ENCODE results near the gene FAM151B. TPM values are rescaled to one million over a fixed set of nuclear protein-coding genes. Genes with fewer than 3 reads are reported as not detected.

FAM151B gene
- total and polyA plus RNA-seq, 2 of the 13 experiments (the other 11 are each of a cell fraction or from before 2014, with no cell fraction given), result 0.61 to 1.0 TPM

GRCh38 chr5:80487829-80488721, at the start of gene FAM151B (continued):
- peak; percentile 95; the same call in 2 of the 3 replicates for TF ChIP-seq MXI1 (IDR thresholded peaks at IDR 0.05; ENCODE audit: borderline replicate concordance, low read depth, low read length)
- peak; percentile 82 for TF ChIP-seq NFKB2 (CRISPR knock-in tag; IDR thresholded peaks at IDR 0.05; ENCODE audit: borderline replicate concordance)
- TF ChIP-seq ZKSCAN5 (CRISPR knock-in tag; IDR thresholded peaks at IDR 0.05), result no peak
- 0 out of 2 replicates have a peak, but pooled peaks have one; percentile 65 for TF ChIP-seq KLF6 (CRISPR knock-in tag; IDR thresholded peaks at IDR 0.05)
- no peak for TF ChIP-seq ZNF280B (CRISPR knock-in tag; IDR thresholded peaks at IDR 0.05; ENCODE audit: borderline replicate concordance)
- TF ChIP-seq NFKBIZ (CRISPR knock-in tag; IDR thresholded peaks at IDR 0.05), result no peak
- TF ChIP-seq RELA (CRISPR knock-in tag; IDR thresholded peaks at IDR 0.05), result 0 out of 2 replicates have a peak, but pooled peaks have one; percentile 29
- TF ChIP-seq SRSF9 (IDR thresholded peaks at IDR 0.05; ENCODE audit: borderline replicate concordance, insufficient read depth, low read depth, low read length, poor library complexity, severe bottlenecking), result no peak
- no peak for TF ChIP-seq RCOR2 (CRISPR knock-in tag; IDR thresholded peaks at IDR 0.05)

DNA sequence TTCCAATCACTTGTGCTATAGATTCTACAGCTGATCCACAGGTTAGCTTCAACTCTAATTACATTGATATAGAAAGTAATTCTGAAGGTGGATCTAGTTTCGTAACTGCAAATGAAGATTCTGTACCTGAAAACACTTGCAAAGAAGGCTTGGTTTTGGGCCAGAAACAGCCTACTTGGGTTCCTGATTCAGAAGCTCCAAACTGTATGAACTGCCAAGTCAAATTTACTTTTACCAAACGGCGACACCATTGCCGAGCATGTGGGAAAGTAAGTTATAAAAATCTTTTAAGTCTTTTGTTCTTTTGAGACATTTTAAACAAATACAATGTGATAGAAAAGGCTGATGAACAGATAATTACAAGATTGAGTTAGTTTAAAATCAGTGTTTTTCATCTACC, 49.2 kb upstream of the FAM151B start:
- peaks cover 2 to 42% of the 10 kb centered on the region in 2 experiments; a peak in 4 of 5 replicates for H3K36me3 ChIP-seq (replicated peaks in 1 of 2; ENCODE audit: control insufficient read depth in 1 of 2, insufficient read depth in 2 of 2, low read length in 2 of 2)
- ATAC-seq (no peak), DNase-seq (ENCODE audit: low spot score) (no peak), FAIRE-seq (no peak)
- in situ Hi-C loops (cut with HindIII; ENCODE audit: extremely low pct_ligation_motif_present, low pct_unique_long_range_greater_than_20kb) (no loop called here), intact Hi-C loops (cut with micrococcal nuclease; ENCODE audit: unreplicated experiment) (no loop called here)
- H3K4me3 ChIP-seq (replicated peaks in 1 of 3; ENCODE audit: insufficient read depth in 1 of 3, low read depth in 2 of 3, low read length in 3 of 3), result no peak overlapping the region
- H3K27me3 ChIP-seq (ENCODE audit: control insufficient read depth in 1 of 2, insufficient read depth in 2 of 2, low read length in 2 of 2), result no peaks in the 10 kb centered on the region
- TF ChIP-seq ELF3 (CRISPR knock-in tag; IDR thresholded peaks at IDR 0.05) (no peak), ZNF800 (CRISPR knock-in tag; IDR thresholded peaks at IDR 0.05) (no peak), NFIB (CRISPR knock-in tag; IDR thresholded peaks at IDR 0.05; ENCODE audit: borderline replicate concordance) (no peak), JUND (CRISPR knock-in tag; IDR thresholded peaks at IDR 0.05) (no peak), ZNF550 (CRISPR knock-in tag; IDR thresholded peaks at IDR 0.05; ENCODE audit: borderline replicate concordance) (no peak), ZNF549 (CRISPR knock-in tag; IDR thresholded peaks at IDR 0.05) (no peak), KMT2B (CRISPR knock-in tag; IDR thresholded peaks at IDR 0.05) (no peak), STAG1 (CRISPR knock-in tag; IDR thresholded peaks at IDR 0.05) (no peak)
- TF ChIP-seq, protein P1, sequence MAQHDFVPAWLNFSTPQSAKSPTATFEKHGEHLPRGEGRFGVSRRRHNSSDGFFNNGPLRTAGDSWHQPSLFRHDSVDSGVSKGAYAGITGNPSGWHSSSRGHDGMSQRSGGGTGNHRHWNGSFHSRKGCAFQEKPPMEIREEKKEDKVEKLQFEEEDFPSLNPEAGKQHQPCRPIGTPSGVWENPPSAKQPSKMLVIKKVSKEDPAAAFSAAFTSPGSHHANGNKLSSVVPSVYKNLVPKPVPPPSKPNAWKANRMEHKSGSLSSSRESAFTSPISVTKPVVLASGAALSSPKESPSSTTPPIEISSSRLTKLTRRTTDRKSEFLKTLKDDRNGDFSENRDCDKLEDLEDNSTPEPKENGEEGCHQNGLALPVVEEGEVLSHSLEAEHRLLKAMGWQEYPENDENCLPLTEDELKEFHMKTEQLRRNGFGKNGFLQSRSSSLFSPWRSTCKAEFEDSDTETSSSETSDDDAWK (CRISPR knock-in tag; IDR thresholded peaks at IDR 0.05), result no peak
- BruUV-seq (replicated peaks), result no TSS peak
- no peak overlapping the region for H3K27ac ChIP-seq (ENCODE audit: extremely low read length, insufficient read depth, low read length)
- H3K4me1 ChIP-seq (ENCODE audit: insufficient read depth, low read length), result no peaks in the 10 kb centered on the region
- H3K9ac ChIP-seq (ENCODE audit: insufficient read depth, low read depth, low read length), result no peak overlapping the region
- ChIA-PET CTCF (ENCODE audit: low intra/inter-chr PET ratio, low total read pairs) (no interaction called here), POLR2A (no interaction called here)
- no peak overlapping the region for H3K4me2 ChIP-seq (ENCODE audit: low read depth, low read length)
- WGBS (ENCODE audit: low lambda C conversion rate), result 92% methylated on average over 4 of the region's 4 CpGs
- H3K79me2 ChIP-seq (ENCODE audit: insufficient read depth, low read length), result no peaks in the 10 kb centered on the region
- H4K20me1 ChIP-seq (ENCODE audit: insufficient read depth, low read length), result no peaks in the 10 kb centered on the region
- no peaks in the 10 kb centered on the region for H3K9me3 ChIP-seq (ENCODE audit: low read length)
- H2AFZ ChIP-seq (ENCODE audit: low read length), result no peak overlapping the region

All from HepG2 (cell line).